ENCODE results near the gene MDM4.

MDM4 gene

DNA sequence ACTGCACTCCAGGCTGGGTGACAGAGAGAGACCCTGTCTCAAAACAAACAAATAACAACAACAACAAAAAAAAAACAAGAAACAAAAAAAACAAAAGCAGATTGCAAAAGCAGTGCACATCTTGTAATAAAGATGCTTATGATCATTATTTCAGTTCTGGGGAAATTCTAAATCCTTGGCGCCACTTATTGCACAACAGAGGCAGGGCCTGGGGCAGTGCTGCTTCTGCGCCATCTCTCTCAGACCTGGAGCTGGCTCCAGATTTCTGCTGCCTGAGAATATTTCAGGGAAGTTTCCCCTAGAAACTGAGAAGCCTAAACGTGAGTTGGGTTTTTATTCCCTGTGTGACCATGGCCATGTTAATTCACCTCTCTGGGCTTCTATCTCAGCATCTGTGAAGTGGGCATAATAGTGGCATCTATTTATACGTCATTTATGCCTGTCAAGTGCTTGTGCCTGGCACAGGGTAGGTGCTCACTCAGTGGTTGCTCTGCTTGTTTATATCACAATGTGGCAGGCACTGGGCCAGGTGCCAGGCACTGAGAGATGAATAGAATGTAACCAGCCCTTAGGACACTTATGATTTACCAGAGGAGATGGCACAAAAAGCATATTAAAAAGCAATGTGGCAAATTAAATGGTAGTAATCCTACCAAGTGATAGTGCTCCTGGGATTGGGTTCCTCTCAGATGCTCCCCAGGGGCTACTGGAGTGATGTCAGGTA, 67.9 kb downstream of the MDM4 start:
- DNase-seq = no peak

DNA sequence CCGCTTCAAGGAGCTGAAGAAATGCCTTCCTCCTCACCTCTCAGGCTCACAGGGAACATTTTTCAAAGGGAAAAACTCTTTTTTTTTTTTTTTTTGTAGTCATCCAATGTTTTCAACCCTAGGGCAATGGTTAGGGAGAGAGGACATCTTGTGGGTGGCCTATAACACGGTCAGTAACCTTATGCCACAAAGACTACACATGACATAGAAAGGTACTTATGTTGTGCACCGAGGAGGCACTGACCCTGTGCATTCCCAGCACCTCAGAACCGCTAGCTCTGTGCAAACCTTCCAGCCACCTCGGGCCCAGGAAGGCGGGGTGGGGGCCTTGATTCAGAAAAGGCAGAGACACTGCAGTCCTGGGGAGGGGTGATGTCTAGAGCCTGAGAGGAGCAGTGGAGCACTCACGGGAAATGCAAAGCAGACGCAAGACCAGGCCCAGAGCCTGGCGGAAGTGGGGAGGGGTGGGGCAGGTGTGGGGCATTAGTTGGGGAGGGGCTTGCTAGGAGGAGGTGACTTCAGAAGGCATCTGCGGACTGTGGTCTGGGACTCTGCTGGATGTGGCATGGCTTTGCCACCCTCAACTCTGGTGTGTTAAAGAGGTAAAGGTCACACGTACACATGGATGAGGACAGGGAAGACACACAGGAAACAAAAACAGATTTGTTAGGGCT, 68.6 kb downstream of the MDM4 start:
- peak; percentile 13 for DNase-seq

DNA sequence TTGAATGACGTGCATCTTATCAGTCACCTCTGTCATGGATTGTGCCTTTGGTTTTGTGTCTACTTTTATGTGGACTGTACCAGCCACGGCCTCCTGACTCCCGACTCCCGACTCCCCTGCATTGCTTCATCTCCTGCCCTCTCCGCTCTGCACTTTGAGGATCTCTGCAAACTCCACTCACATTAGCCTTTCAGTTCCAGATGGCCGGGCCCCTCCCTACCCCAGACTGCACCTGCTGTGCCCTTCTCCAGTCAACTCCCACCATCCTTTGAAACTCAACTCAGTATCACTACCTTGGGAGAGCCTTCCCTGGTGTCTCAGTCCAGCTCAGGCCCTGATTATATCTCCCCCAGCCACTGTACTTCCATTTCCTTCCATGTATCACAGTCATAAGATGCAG, 71.4 kb downstream of the MDM4 start:
- no peak for DNase-seq

DNA sequence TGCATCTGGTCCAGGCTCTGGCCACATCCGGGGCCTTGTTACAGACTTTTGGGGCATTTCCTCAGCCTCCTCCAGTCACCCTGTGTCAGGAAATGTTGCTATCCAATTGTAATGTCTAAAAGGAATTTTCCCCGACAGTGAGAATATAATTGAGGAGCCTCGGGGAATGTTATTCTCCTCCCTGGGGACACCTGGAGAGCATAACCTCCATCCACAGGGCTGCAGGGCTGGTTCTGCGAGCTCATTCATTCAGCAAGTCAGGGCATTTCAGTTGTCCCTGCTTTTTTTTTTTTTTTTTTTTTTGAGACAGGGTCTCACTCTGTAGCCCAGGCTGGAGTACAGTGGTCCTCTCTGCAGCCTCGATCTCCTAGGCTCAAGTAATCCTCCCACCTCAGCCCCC, 72.6 kb downstream of the MDM4 start:
- no peak for DNase-seq

DNA sequence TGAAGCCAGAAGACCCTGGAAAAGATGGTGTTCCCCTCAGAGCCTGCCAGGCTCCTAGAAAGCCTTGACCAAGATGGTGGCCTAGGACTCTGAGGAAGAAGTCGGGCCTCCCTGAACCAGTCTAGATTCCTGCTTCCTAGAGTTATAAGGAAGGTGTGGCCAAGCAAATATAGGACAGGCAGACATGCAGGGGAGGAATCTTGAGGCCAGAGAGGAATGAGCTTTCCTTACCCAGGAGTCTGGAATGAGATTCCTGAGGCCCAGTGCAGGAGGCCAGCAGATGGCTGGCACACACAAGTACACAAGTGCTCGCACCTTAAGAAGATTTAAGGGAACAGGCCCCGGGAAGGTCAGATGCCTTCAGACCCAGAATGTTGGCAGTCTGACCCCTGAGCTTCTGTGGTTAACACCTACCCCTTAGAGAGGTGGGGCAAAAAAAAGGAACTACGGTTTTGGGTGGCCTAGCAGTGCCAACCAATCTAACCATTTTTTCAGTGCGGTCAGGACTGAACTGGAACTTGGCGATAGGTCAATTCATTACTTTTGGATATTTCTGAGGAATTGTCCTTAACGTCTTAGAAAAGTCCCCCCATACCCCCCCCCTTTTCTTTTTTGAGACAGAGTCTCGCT, 73.3 kb downstream of the MDM4 start:
- no peak for DNase-seq

DNA sequence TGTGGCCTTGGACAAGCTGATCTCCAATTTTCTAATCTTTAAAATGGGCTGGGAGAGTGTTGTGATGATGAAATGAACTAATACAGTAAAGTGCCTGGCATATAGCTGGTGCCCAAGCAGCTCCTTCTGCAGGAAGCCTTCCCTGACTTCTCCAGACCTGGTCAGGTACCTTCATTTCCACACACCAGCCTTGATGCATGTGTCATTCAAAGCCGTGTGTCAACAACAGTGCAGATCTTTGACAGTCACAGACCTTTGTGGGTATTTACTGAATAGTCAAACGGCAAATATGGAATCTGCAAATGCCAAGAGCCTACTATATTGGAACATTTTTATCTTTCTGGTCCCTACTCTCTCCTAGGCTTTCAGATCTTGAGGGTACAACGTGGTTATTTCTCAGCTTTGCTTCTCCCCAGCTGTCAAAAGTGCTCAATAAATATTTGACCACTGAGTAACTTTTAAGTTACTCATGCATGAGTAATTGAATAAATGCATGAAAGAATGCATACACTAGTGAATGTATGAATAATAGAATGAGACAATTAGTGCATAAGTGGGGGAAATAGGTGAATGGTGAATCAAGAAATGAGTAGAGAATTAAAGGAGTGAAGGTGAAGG, 75.4 kb downstream of the MDM4 start:
- DNase-seq = no peak

DNA sequence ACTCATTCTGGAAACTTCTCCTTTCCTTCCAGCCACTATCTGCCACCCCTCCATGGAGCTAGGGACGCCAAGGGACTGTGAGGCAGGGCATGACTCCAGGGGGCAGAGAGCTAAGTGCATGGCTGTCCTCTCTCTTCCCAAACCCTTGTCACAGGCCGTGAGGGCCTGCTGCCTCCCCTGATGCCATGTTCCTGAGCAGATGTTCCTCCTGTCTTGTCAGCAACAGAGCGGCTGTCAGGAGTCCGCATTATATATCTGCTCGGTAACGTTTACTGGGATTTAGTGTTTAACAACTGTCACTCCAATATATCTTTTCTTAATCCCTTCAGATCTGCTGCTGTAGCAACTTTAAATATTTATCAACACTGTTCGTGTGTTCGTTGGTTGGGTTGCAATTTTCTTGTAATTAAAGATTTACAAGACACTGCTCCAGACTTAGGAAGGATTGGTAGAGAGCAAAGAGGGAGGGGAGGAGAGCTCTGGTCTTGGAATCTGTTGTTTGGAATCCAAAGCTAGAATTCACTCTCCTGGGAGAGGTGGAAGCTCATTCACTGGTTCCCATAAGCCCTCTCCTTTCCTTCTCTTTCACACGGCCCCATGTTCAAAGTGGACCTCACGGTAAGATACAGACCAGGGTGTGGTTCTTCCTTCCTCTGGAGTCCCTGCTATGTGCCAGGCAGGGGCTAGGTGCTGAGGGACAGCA, 76.2 kb downstream of the MDM4 start:
- DNase-seq = no peak

DNA sequence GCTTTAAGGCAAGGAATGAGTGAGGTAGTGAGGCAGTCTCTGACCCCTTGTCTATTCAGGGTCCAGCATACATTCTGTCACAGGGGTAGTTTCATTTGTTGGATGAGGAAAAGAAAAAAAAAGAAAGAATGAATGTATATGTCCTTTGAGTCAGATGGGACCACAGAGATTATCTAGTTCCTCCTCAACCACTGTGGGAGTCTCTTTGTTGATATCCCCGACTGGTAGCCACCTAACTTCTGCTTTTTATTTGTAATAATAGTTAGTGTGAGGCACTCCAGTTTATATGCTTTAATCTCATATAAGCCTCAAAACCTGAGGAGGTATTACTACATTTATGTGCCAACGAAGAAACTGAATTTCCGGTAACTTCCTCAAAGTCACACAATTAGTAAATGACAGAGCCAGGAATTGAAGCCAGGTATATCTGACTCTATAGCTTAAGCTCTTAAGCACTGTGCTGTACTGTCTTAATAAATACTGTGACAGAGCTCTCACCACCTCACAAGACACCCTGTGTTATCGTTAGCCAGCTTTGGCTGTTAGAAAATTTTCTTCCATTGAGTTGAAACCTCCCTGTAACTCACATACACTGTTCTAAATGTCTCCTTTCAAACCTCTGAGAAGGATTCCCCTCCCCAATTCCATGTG, 82.2 kb downstream of the MDM4 start:
- no peak for DNase-seq

DNA sequence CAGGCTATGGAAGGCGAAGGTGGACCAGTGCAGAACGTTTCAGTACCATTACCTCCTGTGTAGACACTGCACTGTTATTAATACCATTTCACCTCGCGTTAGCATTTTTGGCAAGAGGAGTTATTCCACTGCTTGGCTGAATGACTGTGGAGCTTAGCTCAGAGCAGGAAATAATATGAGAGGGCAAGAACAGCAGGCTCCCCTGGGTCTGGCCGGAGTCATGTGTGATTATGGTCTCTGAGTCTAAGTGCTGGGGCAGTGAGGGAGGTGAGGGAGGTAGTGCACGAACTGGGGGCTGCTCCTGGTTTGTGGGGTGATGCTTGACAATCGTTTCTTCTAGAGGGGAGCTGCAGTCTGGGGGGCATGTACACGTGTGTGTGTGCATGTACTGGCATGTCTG, 82.9 kb downstream of the MDM4 start:
- DNase-seq = no peak

DNA sequence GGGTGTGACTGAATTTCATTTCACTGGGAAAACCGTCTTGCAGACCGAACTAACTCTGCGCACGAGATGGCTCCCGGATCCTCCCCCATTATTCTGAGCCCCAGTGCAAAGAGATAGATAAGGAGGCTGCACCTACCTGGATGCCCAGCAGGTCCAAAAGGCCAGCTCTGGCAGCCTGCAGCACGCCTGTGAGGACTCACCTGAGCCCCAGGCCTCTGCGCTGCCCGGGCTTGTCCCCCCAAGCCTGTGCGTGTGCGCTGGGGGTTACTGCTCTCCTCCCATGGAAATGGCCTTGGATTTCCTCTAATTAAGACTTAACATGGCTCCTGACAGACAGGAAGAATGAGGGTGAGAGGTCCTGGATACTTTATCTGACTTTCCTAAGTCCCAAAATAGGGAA, 83.4 kb downstream of the MDM4 start:
- DNase-seq = no peak

DNA sequence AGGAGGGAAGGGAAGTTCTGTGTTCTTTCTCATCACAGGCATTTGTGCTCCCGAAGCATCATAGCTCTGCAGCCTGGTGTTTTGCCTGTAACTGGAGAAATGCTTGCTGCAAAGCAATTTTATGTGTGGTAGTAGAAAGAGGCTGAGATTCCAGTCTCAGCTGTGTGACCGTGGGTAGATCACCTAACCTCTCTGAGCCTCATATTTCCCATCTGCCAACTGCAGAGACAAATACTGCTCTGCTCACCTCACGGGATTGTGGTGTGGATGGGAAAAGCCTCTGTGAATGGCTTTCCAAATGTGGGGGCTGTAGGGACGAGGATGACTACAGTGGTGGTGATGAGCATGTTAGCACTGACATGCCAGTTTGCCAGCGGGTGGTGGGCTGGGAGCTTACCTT, 84.0 kb downstream of the MDM4 start:
- no peak for DNase-seq

DNA sequence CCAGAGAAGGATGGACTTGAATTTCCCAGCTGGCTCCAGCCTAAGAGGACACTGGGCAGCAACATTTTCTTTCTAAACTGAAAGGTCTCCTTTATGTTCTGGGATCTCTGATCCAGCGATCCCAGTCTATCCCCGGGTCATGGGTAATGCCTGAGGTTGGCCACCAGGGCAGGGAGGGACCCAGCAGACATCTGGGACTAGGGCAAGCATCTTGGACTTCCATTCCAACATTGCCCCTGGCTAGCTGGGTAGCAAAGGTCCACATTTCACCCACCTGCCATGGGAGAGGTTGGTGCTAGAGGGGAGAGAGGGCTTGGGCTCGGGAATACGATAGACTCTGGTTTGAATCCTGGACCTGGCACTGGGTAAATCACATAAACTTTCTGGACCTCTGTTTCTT, 84.8 kb downstream of the MDM4 start:
- no peak for DNase-seq

DNA sequence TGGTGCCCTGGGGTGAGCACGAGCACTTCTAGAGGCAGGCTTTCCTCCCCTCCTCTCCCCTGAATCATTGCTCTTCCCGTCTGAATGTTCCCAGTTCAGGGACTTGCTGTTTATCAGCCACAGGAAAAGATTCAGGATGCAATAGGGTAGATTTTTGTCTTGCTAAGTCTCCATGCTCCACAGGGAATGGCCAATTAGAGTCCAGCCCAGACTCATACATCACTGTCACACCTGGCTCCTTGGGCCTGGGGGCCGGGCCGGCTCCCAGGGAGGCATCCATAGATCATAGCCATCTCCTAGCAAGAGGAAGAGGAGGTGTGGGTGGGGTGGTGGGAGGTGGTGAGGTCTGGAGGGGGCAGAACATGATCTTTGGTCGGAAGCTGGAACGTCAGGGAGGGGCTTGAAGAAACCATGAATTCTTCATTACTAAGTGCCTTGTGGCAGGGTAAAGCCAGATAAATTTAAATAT, 85.9 kb downstream of the MDM4 start:
- DNase-seq = no peak

DNA sequence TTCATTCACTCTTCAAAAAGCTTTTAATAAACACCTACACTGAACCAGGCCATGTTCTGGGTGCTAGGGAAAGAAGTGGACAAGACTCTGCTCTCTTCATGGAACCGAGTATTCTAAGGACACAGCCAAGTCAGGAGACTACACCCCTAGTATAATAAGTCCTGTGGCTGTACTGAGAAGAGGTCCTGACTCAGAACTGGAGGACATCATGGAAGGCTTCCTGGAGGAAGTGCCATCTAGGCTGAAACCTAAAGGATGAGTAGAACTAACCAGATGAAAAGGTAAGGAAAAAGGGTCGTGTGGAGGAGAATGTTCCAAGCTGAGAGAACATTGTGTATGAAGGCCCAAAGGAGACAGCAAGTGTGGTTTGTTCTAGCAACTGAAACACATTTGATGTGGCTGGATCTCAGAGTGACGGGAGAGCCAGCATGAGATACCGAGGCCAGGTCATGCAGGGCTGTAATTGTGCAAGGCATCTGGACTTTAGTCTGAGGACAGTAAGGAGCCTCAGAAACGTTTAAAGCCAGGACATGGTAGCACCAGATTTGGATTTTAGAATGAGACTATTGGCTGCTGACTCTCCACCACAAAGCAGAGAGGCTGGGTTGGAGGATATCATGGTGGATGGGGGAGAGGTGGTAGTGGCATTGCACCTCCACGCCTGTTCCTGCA, 86.8 kb downstream of the MDM4 start:
- DNase-seq = no peak

DNA sequence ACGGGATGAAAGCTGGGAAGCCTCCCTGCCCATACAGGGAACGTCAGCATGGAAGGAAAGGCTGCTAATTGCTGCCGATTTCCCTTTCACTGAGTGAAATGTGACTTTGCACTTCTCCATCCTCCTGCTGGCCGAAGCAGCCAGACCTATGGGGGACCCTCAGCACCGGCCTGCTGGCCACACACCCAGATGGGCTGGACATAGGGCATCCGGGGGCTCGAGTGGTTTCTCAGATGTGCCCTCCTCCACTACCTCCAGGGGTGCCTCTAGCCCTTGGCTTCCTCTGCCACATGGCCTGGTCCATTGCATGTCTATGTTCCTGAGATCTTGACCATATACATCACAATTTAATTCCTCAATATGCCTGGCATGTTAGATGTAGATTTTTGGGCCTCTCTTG, 89.6 kb downstream of the MDM4 start:
- no peak for DNase-seq

Data from CD4-positive, alpha-beta T cell treated with Interferon gamma for 1 hour (primary cell).